GF-D8 (cell line): Measurements from ENCODE around the gene STRN4.
"Not testable (repeated sequence)": the region's sequence is repeated elsewhere in the genome, so short reads cannot be mapped to it uniquely, and the experiment has no call there.

Experiments
- DNase-seq: peaks from one replicate; lab custom pipeline; 2025; lab: John Stamatoyannopoulos, UW

Gene STRN4, protein sequence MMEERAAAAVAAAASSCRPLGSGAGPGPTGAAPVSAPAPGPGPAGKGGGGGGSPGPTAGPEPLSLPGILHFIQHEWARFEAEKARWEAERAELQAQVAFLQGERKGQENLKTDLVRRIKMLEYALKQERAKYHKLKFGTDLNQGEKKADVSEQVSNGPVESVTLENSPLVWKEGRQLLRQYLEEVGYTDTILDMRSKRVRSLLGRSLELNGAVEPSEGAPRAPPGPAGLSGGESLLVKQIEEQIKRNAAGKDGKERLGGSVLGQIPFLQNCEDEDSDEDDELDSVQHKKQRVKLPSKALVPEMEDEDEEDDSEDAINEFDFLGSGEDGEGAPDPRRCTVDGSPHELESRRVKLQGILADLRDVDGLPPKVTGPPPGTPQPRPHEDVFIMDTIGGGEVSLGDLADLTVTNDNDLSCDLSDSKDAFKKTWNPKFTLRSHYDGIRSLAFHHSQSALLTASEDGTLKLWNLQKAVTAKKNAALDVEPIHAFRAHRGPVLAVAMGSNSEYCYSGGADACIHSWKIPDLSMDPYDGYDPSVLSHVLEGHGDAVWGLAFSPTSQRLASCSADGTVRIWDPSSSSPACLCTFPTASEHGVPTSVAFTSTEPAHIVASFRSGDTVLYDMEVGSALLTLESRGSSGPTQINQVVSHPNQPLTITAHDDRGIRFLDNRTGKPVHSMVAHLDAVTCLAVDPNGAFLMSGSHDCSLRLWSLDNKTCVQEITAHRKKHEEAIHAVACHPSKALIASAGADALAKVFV

GRCh38 chr19:46746281-46747057, at the start of gene STRN4:
Gene STRN4, minus strand, starts transcription at chr19:46746450. Its CDS starts 20 bp downstream, at chr19:46746430.
- DNase-seq = no peak

DNA sequence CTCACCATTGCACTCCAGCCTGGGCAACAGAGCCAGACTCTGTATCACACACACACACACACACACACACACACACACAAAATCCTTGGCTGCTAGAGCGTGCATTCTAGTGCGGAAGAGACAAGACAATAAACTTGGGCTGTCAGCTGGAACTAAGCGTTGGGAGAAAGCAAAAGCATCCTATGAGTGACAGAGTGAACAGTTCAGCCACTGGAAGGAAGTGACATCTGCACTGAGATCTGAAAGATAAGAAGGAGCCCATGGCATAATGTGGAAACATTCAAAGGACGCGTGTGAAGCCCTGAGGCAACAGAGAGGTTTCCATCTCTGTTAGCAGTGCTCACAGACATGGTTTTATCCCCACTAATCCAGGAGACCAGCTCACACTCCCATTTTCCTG, 45.7 kb upstream of the STRN4 start:
- peak; percentile 88 for DNase-seq

- no peak for DNase-seq
Measured at GRCh38 chr19:46789371-46789770, 43.1 kb upstream of the STRN4 start.

GRCh38 chr19:46788968-46789338, 42.7 kb upstream of the STRN4 start:
- DNase-seq = no peak

GRCh38 chr19:46788262-46788967, 42.2 kb upstream of the STRN4 start, which contains the start of gene SLC1A5:
Gene SLC1A5, minus strand, starts transcription at chr19:46788594. Its CDS starts 629 bp downstream, at chr19:46787965.
- peak; percentile 95 for DNase-seq

DNA sequence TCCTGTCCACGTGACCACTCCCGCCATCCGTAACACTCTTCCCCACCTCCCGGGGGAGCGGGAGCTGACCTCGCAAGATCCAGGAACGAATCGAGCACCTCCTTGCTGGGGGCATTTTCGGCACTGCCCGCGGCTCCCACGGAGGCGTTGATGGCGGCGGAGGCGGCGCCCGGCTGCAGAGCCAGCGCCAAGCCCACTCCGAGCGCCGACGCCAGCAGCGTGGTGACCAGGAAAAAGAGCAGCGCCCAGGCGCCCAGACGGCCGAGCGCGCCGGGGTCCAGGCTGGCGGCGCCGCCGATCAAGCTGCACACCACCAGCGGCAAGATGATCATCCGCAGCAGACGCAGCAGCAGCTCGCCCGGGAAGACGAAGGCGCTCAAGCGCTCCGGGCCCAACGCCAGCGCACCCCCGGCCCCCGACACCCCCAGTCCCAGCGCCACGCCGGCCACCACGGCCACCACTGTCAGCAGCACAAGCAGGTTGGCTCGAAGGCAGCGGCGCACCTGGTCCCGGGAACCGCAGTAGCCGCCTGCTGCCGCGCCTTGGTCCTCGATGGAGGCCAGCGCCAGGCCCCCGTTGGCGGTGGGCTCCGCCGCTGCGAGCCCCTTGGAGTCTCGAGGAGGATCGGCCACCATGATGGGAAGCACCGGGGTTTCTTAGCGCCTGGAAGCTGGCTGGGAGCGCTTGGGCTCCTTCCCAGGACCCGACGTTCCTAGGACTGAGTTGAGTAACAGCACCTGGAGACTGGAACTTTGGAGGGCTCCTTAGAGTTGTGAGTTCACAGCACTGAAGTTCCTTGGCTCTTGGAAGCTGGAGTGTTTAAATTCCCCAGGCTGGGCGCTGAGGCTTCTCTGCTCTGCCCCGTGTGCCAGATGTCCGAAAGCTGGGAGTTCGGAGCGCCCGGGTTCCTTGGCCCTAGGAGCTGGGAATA, 41.3 kb upstream of the STRN4 start:
- peak; percentile 23 for DNase-seq

DNA sequence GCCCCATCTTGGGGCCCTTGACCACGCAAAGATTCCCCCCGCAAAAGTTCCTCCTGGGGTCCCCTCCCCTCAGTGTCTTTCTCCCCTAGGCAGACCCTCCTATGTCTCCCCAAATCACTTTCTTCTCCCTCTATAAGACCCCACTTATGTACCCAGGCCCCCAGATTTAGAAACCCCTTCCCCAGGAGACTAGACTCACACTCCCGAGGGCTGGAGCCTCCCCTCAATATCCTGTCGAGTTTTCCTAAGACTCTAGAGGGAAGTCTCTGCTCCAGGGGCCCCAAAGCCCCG, 40.7 kb upstream of the STRN4 start:
- no peak for DNase-seq

DNA sequence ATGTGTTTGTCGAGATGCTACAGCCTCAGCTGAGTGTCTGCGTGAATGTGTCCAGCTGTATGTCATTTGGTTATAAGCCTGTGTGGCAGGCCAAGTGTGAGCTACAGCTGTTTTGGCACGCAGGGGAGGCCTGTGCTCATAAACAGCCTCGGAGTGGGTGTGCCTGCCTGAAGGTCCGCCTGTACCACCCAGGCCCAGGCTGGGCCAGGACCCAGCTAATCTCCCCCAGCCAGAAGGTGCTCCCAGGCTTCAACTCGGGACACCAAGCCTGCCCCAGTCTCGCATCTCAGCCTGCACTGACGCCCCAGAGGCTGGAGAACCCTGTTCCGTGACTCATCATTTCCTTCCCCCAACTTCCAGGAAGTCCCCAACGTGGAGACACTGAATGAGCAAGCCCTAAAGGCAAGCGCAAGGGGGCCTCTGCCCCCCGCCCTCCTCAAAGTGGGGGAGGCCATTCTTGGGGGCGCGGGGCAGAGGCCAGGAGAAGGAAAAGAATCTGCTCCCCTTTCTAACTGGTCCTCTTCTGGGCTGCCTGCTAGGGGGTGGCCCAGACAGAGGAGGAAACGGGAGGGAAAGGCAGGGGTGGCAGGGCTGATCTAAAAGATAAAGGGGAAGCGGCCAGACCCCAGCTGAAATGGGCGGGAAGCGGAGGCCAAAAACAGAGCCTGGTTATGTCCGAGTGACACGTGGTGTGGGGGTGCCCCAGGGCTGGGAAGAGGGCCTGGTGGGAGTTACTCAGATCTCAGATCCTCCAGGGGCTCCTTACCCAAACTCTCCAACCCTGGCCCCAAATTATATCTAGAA, 40.2 kb upstream of the STRN4 start:
- peak; percentile 91 for DNase-seq

GRCh38 chr19:46785980-46786235, 39.7 kb upstream of the STRN4 start:
- DNase-seq = no peak

GRCh38 chr19:46785054-46785979, 39.1 kb upstream of the STRN4 start:
- no peak for DNase-seq

DNA sequence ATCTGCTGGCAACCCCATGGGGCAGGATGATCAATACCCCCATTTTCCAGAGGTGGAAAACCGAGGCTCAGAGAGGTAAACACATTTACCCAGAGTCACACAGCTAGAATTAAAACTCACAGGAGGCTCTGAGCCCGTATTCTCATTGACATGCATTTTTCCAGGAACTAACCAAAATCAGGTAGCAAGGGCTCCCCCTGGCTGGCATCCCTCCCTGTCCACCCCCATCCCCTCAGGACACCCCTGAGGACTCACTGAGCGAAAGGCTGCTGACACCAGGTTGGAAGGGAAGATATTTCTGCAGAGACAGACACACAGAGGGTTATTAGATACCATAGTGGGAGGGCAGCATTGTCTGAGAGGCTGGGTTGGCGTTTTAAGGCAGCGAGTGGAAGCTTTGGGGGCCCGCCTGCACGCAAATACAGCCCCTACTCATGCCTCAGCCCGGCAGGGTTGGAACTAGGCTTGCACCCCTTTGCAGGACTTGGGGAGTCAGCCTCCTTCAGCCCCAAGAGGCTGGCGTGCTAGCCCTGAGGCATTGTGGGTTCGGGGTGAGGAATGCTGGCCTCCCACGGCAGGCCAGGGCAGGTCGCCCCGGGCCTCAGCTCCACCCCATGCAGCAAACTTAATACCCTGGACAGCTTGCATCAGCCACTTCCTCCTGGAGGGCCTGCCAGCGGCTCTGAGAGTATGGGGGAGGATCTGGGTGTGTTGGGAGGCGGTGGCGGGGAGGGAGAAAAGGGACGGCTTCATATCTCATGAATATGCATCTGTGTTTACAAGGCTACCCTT, 38.2 kb upstream of the STRN4 start:
- peak; percentile 93 for DNase-seq

- no peak for DNase-seq
Measured at GRCh38 chr19:46783670-46784069, 37.4 kb upstream of the STRN4 start.

DNA sequence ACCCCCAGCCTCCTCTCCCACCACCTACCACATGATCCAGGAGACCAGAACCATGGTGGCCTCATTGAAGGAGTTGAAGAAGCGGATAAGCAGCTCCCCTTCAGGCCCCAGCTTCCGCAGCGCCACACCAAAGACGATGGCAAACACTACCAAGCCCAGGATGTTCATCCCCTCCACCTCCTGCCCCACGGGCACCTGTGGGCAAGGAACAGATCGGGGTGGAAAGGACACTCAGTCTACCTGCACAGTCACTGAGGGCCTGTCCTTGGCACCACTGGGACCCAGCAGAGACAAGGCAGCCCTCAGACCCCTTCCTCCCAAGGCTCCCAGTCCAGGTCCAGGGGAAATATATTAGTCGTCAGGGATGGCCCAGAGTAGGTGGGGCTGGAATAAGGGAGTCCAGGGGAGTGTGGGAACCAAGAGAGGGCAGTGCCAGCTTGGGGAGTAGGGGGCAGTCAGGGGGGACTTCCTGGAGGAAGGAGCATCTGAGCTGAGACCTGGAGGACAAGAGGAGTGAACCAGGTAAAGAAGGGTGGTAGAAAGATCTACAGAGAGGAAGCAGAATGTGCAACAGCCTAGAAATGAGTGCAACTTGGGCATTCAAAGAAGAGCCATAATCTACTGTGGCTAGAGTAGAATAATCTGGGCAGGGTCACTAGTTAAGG, 36.2 kb upstream of the STRN4 start:
- no peak for DNase-seq

DNA sequence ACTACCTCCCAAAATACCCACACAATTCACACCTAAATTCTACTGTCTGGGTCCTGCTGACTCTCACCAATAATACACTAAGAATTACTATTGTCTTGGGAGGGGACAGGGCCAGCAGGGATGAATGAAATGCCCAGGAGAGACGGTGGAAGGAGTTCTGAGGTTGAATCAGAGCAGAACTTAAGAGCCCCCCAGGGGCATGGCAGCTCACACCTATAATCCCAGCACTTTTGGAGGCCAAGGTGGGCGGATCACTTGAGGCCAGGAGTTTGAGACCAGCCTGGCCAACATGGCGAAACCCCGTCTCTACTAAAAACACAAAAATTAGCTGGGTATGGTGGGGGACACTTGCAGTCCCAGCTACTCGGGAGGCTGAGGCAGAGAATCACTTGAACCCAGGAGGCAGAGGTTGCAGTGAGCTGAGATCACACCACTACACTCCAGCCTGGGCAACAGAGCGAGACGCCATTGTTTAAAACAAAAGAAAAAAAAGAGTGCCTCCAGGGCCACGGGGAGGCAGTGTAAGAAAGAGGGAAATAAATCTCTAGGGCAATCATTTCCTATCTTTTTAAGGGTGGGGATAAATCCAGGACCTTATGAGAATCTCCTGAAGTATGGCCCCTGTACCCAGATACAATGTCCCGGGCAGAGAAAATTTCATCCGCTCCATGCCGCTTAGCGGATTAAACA, 31.9 kb upstream of the STRN4 start:
- DNase-seq = not testable (repeated sequence)

GRCh38 chr19:46776927-46777911, 31.0 kb upstream of the STRN4 start:
- DNase-seq = no peak

DNA sequence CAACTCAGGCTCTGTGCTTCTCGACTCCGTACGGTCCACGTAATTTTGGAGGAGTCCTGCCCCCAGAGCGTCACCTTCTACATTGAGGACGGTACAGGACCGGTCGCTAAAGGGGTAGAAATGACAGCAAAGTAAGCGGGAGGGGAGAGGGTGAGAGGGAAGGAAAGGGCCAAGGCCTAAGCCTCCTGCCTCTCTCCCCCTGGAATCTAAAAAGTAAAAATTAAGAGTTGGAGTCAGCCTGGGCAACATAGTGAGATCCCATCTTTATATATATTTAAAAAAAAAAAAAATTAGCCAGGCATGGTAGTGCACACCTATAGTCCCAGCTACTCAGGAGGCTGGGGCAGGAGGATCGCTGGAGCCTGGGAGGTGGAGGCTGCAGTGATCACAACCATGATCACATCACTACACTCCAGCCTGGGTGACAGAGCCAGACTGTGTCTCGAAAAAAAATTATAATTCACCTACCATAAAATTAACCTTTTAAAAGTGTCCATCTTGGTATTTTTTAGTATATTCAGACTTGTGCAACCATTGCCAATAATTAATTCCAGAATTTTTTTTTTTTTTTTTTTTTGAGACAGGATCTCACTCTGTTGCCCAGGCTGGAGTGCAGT, 29.5 kb upstream of the STRN4 start:
- DNase-seq = no peak
